NT2/D1 (cell line): ENCODE measurements around the gene TDRD7.

Source experiments
- SUZ12 ChIP-seq: IDR thresholded peaks from 2 replicates; pipeline ENCODE4 v1.6.1; 2011; ENCODE audit not compliant: insufficient read length, insufficient read depth; ENCODE audit errors: extremely low read depth
- YY1 ChIP-seq: IDR thresholded peaks from 2 replicates; pipeline ENCODE4 v1.6.1; 2011; ENCODE audit not compliant: insufficient read length, insufficient read depth
- ZNF274 ChIP-seq: IDR thresholded peaks from 2 replicates; pipeline ENCODE4 v1.6.1; 2011; ENCODE audit warnings: mild to moderate bottlenecking, low read depth, low read length

DNA sequence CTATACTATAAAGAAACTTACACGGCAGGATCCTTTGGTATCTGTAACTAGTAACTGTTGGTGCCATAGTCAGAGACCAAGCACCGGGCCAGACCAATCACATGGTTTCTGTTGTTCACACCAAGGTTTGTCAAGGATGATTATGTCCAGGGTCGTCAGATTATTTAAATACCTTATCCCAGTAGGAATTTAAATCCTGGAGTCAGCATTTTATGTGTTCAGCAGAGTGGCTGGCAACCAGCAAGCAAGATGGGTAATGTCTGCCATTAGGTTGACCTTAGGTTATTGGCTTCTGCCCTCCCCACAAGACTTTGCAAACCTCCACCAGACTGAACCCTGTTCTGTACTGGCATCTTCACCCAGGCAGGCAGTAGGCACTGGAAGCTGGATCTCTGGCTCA is 50.3 kb downstream of the TDRD7 start:
- TF ChIP-seq SUZ12 (no peak), ZNF274 (no peak), YY1 (no peak)
